ENCODE measurements around the gene MRPL24.

Gene MRPL24

DNA sequence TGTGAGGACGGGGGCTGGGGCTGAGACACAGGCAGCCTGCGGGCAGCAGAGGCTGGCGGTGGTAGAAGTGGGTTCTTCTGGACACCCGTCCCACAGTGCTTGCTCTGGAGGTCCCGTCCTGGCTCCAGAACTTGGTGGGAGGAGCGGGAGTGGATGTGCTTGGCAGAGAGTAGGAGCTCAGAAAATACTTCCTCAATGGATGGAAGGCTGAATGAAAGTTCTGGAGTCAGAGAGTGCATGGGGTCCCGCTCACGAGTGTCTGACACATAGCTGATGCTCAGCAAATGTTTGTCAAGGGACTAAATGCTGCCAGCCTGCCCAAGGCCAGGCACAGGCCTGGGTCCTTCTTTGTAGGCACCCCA, 50.2 kb downstream of the MRPL24 start:
- FAIRE-seq = no peak

- no peak for FAIRE-seq
Observed at GRCh38 chr1:156689953-156690674, 50.8 kb downstream of the MRPL24 start.

DNA sequence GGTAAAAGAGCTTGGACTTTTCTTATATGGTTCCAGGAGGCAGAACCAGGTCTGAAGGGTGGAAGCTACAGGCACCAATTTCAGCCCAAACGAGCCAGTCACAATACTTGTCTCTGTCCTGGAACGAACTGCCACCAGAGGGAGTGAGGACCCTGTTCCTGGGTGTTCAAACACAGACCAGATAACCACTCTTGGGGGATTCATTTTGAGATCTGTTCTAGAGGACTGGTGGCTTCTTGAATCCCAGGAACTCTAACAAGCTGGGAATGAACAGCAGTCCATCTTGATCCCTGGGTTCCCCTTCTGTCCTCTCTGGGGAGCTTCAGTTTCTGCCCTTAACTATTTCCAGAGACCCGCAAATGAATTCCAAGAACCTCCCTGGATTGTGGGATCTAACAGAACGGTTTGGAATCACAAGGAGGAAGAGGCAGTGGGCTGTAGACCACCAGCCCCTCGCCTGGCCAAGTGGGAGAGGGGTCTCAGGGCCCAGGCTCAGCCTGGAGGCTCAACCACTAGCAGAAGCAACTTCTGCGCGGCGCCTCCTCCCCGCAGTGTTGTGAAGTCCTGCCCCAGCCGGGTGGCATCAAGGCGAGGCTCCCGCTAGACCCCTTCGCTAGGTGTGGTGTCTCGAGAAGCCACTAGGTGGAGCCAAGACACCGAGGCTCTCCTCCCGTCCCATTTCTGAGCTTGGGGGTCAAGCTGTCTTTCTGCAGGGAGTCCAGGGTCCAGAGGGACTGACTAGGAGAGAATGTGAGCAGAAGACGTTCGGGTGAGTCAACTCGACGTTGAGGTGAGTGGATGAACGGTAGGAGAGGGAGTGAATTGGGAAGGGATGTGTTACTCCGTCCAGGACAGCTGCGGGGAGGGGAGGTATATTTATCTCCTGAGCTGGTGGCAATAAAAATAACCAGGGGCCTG, 51.6 kb downstream of the MRPL24 start:
- FAIRE-seq = no peak

Measured in A204.1 (cell line).